ENCODE data around the gene HOXA11.

DNA sequence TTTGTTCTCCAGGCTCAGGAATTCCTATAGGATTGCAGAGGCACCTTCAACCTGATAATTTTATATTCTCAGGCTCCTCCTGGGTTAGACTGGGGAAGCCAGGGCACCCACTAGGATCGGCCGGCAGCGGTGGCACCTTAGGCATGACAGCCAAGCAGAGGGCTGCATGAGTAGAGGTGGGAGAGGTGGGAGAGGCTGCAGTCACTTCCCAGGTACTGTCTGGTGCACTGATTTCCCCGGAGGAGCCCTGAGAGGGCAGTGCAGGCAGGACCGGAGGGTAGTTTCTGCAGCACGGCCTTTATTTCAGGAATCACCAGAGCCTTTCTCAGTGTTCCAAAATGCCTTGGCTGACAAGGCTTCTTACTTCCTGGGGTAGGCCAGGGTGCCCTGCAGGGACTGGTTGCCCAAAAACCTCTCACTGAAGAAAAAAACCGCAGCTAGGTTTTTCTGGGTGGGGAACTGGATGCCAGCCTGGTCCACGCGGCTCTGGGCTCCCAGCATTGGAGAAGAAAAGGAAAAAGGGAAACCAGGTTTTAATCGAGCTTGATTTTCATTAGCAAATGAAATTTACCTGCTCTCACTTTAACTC lies 18.4 kb upstream of the HOXA11 start:
- TF ChIP-seq CTCF (IDR thresholded peaks at IDR 0.05) (no peak), POLR2AphosphoS5 (IDR thresholded peaks at IDR 0.05; ENCODE audit: low read depth, low read length) (no peak), MAX (IDR thresholded peaks at IDR 0.05; ENCODE audit: low read depth) (no peak)
